ENCODE results near the gene LSM8.

The LSM8 gene

GRCh38 chr7:118195837-118196474 is 12.0 kb downstream of the LSM8 start:
- no peak overlapping the region for H3K27ac ChIP-seq
- DNase-seq (ENCODE audit: low spot score): no peak
- H3K4me3 ChIP-seq: no peak overlapping the region
- peak; percentile 67 for TF ChIP-seq CTCF (IDR thresholded peaks at IDR 0.05)

GRCh38 chr7:118202061-118202460 is 18.1 kb downstream of the LSM8 start:
- no peak for TF ChIP-seq CTCF (IDR thresholded peaks at IDR 0.05)
- Histone ChIP-seq H3K27ac (no peak overlapping the region), H3K4me3 (no peak overlapping the region)
- no peak for DNase-seq (ENCODE audit: low spot score)

- Histone ChIP-seq H3K4me3 (peak overlapping the region; percentile 80), H3K27ac (peak overlapping the region; percentile 17 to 33)
- no peak for TF ChIP-seq CTCF (IDR thresholded peaks at IDR 0.05)
- DNase-seq (ENCODE audit: low spot score): peak; percentile 78
Observed at GRCh38 chr7:118214051-118214832, 30.3 kb downstream of the LSM8 start.

GRCh38 chr7:118214833-118215182 is 30.8 kb downstream of the LSM8 start:
- DNase-seq (ENCODE audit: low spot score): no peak
- TF ChIP-seq CTCF (IDR thresholded peaks at IDR 0.05): no peak
- peak overlapping the region; percentile 17 to 33 for H3K27ac ChIP-seq

GRCh38 chr7:118217210-118217619 is 33.3 kb downstream of the LSM8 start:
- DNase-seq (ENCODE audit: low spot score): no peak
- no peak for TF ChIP-seq CTCF (IDR thresholded peaks at IDR 0.05)
- Histone ChIP-seq H3K4me3 (no peak overlapping the region), H3K27ac (no peak overlapping the region)

More at GRCh38 chr7:118214833-118215182, 30.8 kb downstream of the LSM8 start:
- peak overlapping the region; percentile 80 for H3K4me3 ChIP-seq

- TF ChIP-seq CTCF (IDR thresholded peaks at IDR 0.05): no peak
- Histone ChIP-seq H3K27ac (no peak overlapping the region), H3K4me3 (no peak overlapping the region)
- DNase-seq (ENCODE audit: low spot score): no peak
Observed at GRCh38 chr7:118218413-118219156, 34.6 kb downstream of the LSM8 start.
